Cardiac septum (tissue), 1 donor: ENCODE results near the gene ERVW-1. TPM values are rescaled to one million over a fixed set of nuclear protein-coding genes. Genes with fewer than 3 reads are reported as not detected.
"Not testable (repeated sequence)": the region's sequence is repeated elsewhere in the genome, so short reads cannot be mapped to it uniquely, and the experiment has no call there.

Source experiments
- DNase-seq: peaks from one replicate; pipeline ENCODE4 v3.0.0-alpha.2; 2020; ENCODE audit warnings: low spot score
- intact Hi-C: fragments of 100-400 bp; cut with DNase I; formaldehyde crosslinking; loops from one replicate; pipeline ENCODE4 v1.14.0; 2022
- long read RNA-seq: library from polyadenylated mRNA; unstranded; transcript quantifications from one replicate; pipeline ENCODE4 v2.0.0, GENCODE V29; 2021
- total RNA-seq: library from RNA; stranded (reverse); fragmentation: NEBNext Ultra II Directional; extraction: Animal tissue kit (Norgen Biotek cat#: 25700); gene quantifications from one replicate; pipeline ENCODE4 v1.2.1, GENCODE V29; 2021
- donor health status: DM: no; HTN: no; CAD: no.

Gene ERVW-1, protein sequence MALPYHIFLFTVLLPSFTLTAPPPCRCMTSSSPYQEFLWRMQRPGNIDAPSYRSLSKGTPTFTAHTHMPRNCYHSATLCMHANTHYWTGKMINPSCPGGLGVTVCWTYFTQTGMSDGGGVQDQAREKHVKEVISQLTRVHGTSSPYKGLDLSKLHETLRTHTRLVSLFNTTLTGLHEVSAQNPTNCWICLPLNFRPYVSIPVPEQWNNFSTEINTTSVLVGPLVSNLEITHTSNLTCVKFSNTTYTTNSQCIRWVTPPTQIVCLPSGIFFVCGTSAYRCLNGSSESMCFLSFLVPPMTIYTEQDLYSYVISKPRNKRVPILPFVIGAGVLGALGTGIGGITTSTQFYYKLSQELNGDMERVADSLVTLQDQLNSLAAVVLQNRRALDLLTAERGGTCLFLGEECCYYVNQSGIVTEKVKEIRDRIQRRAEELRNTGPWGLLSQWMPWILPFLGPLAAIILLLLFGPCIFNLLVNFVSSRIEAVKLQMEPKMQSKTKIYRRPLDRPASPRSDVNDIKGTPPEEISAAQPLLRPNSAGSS
- total RNA-seq: not detected
- long read RNA-seq: 0 reads

DNA sequence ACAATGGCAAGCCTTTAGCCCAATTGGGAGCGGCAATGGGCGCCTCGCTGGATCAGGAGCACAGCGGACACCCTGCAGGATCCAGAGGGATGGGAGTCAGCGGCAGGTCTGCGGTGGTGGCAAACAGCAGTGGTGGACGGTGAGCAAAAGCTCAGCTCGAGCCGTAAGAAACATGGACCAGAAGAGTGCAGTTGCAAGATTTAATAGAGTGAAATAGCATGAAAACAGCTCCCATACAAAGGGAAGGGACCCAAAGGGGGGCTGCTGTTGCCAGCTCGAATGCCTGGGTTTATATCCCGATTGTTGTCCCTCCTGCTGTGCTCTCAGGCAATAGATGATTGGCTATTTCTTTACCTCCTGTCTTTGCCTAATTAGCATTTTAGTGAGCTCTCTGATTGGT lies at the start of gene ERVW-1:
Gene ERVW-1, minus strand, starts transcription at position 266 of the 400 bp plus-strand sequence. CDS start 7,565 bp downstream, outside the sequence.
- DNase-seq, intact Hi-C loops: not testable (repeated sequence)

DNA sequence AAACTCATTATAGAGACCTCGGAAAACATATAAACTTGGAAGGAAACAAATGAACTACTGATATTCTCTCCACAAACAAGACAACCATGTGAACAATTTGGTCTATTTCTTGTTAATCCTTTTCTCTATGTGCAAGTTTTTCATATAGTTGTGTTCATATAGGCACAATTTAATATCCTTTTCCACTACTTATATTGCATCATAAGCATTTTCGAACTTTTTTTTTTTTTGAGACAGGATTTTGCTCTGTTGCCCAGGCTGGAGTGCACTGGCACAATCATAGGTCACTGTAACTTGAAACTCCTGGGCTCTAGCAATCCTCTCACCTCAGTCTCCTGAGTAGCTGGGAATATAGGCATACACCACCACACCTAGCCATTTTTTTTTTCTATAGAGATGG lies 45.4 kb upstream of the ERVW-1 start:
- DNase-seq: no peak
- intact Hi-C loops: no loop called here

DNA sequence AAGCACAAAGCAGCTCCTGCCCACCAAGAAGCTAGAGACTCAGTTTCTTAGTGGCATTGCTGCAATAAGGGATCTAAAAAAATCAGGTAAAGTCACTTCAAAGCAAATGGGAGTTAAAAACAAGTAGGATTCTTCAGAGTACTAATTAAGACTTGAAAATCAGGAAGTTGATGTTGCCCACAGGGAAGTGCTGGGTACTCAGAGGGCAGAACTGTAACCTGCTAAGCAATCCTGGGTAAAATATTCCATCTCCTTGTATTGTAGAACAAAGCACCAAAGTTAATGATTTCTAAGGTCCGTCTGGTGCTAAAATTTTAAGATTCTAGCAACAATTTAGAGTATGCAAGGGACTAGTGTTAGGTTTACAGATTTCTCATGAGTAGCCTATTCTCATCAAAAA lies 42.3 kb upstream of the ERVW-1 start:
- no peak for DNase-seq
- intact Hi-C loops: no loop called here

DNA sequence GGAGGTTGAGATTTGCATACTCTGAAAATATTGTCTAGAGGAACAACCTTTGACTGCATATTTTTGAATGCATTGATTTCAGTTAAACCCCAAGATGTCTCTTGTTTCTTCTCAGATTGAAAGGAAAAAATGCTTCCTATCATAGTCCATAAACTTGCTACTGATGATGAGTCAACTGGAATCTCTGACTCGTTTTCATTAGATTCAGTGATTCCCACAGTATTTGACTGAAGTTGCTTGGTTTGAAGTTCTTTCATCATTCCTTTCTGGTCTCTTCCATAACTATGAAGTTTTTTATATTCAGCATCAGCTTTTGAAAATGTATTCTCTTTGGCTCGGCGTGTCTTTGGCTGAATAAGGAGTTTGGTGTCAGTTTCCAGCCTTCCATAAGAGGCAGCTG lies 39.9 kb upstream of the ERVW-1 start:
- DNase-seq: no peak
- intact Hi-C loops: no loop called here

DNA sequence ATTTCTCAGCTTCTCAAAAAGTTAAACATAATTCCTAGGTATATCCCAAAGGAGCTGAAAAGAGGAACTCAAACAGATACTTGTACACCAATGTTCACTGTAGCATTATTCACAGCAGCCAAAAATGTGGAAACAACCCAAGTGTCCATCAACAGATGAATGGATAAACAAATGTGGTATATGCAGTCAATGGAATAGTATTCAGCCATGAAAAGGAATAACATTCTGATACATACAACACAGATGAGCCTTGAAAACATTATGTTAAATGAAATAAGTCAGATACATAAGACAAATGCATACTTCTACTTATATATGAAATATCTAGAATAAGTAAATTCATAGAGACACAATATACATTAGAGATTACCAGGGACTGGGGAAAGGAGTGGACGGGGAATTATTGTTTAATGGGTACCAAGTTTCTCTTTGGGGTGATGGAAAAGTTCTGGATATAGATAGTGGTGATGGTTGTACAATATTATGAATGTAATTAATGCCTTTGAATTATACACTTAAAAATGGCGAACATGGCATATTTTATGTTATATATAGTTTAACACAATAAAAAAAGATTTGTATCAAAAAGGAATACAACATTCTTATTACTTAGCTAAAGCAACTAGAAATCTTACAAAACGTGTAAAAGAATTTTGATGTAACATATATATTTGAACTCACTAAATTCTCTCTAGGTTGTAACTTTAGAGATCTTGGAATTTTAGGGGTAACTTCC lies 35.6 kb upstream of the ERVW-1 start:
- DNase-seq: no peak
- intact Hi-C loops: no loop called here

DNA sequence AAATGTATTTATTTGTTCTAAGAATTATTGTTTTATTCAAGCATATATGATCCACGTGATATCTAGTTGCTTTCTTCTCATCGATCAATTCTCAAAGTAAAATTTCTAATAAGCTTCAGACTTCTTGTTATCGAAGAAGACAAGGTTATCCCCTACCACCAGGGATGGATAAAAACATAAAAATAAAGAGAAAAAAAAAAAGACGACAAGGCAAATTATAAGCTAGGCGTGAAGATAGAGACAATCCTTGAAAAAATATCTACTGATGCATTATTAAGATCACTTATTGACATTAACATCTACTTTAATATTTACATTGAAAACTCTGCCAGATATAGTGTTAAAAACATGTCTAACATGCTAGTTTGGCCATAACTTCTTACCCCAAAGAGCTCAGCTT lies 31.2 kb upstream of the ERVW-1 start:
- DNase-seq: no peak
- intact Hi-C loops: no loop called here

DNA sequence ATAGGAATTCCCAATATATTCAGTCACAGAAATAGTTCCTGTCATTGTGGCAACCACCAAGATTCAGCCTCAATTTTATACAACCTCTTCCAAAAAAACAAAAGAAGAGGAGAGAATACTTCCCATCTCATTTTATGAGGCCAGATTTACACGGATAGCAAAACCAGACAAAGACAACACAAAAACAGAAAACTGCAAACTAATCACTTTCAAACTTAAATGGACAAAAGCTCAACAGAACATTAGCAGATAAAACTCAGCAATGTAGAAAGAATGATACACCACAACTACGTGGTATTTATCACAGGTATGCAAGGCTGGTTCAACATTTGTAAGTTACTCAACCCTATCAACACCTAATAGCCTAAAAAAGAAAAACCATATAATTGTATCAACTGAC lies 28.6 kb upstream of the ERVW-1 start:
- DNase-seq: no peak
- intact Hi-C loops: no loop called here

DNA sequence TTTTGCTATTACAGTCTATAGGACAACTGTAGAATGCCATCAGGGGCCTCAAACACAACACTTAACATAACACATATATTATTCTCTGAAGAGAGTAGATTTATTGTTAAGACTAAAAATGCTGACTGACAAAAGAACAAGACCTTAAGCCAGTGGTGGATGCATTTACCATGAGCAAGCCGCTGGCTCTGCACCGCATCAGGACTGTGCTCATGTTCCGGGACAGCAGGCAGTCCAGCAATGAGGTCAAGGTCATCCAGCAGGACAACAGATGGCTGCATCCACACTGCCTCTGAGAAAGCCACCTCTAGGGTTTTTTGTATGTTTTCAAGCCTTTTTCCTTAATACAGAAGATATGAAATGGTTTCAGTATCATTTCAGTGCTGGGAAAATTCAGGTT lies 26.8 kb upstream of the ERVW-1 start:
- intact Hi-C loops: no loop called here
- DNase-seq: no peak

DNA sequence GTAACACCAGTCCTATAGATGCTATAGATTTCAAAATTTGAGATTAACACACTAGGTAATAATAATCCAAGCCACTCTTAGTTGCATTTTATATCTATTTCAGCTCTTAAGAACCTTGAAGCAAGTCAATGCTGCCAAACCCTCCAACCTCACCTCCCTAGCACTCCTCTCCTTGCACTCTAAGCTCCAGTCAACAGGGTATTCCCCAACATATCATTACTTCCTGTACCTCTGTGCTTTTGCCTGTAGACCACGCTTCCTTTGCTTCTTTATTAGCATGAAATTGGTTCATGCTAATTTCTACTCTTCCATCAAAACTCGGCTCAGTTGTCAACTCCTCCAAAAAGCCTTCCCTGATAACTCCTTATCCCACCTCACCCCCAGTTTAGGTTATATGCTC lies 26.0 kb upstream of the ERVW-1 start:
- intact Hi-C loops: no loop called here
- no peak for DNase-seq

DNA sequence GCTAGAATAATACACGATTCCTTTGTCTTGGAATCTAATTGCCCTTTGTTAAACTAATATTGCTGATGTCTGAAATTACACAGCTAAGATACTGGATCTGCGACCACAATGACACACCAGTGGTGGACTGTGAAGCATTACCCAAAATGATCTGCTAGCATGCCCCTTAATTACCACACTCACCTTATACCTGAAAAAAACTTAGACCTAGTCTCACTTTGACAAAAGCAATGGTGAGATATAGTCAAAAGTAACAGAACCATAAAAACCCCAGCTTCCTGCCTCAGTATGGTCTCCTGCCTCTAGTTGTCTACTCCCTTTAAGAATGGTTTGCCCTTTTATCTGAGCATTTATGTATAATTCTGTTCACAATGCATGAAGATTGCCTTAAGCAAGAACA lies 20.8 kb upstream of the ERVW-1 start:
- no peak for DNase-seq
- intact Hi-C loops: no loop called here

DNA sequence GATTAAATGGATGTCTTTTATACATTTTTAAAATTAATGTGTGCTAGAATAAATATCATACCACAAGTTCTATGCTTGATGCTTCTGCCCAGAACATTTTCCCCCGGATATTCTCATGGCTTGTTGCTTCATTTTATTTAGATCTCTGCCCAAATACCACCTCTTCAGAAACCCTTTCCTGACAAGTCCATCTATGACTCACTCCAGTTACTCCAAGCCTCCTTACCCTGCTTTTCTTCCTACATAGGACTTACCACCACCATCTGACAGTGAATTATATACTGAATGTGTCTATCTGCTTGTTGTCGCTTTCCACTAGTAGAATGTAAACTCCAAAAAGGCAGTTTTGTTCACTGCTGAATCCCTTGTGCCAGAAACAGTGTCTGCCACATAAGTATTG lies 19.1 kb upstream of the ERVW-1 start:
- no peak for DNase-seq
- intact Hi-C loops: no loop called here

DNA sequence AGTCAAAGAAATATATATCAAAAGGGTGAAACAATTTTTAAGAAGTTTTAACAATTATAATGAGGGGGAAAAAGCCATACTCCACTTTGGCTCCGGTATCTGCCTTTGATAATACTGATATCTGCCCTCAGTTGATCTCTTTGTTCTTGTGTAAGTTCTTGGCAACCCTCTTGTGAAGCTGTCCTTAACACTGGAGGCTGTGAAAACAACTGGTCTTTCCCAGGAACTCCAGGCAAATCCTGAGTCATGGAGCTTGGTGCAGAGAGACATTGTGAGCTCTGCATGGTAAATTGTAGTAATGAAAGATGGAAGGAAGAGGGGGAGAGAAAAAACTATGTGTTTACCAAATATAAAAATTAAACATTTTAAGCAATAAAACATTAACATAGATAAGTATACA lies 11.9 kb upstream of the ERVW-1 start:
- DNase-seq: no peak
- intact Hi-C loops: no loop called here

DNA sequence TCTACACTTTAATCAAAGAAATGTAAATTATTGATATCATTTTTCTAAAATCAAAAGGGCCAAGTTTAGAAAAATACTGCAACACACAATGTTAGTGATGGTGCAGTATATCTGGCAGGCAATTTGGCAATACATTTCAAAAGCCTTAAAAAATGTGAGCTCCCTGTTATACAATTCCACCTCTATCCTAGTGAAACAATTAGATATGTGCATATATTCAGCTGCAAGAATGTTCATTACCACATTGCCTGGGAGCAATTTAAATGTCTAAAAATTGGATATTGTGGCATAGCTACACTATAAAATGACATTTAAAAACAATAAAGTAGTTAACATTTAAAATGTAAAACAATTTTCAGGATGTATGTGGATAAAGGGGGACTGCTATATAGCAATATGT lies 10.1 kb upstream of the ERVW-1 start:
- no peak for DNase-seq
- intact Hi-C loops: no loop called here

DNA sequence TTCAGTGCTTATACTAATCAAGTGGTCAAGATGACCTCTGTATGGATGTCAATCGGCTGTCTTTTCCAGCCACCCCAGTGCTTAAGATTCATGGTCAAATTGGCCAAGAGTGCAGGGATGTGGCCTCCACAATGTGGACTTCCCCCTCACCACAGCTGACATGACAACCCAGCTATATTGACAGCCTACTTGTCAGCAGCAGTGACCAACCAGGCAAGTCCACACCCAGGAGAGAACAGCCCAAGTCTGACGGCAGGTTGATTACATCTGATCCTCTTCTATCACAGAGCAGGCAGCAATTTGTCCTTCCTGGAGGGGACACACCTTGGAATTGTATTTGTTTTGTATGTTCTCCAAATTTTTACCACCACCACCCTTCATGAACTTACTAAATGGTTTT lies 8.2 kb upstream of the ERVW-1 start:
- intact Hi-C loops: no loop called here
- no peak for DNase-seq

DNA sequence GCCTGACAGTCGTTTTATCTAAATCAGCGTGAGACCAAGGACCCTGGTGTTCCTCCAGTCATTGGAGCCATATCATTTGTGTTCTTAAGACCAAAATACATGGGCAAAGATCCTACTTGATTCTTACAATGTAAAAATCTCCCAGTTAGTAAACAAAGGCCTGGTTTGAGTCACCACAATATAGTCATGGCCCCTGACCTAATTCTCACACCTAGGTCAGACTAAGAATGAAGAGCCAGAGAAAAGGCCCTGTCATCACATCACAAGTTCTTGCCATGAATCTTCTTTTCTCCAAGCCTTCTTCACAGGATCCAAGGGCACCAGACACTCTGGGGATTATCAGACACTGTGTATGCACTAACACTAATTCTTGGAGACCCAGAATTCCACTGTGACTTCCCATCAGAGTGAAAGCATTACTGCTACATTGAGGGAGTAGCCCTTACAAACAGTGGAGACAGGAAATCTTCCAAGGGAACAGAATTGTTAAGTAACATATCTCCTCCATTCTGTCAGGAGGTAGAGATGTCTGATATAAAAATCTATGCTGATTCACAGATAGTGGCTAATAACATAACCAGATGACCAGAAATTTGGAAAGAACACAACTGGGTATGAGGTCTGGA lies 7.6 kb upstream of the ERVW-1 start:
- DNase-seq: no peak
- intact Hi-C loops: no loop called here

DNA sequence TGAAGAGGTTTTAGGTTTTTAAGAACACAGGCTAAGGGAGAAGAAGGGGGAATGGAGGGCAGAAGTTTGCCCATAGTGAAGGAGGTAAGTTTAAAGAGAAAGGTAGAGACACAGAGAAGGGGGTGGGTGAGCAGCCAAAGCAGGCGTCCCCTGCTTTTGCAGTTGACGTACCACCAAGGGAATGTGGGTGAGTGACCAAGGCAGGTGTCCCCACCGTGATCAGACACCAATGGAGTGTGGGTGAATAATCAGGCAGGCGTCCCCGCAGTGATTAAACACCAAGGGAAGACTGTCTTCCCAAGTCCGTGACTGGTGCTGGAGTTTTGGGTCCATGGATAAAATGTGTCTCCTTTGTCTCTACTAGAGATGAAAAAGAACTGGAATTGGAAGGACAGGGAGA lies 6.5 kb upstream of the ERVW-1 start:
- intact Hi-C loops, DNase-seq: not testable (repeated sequence)

DNA sequence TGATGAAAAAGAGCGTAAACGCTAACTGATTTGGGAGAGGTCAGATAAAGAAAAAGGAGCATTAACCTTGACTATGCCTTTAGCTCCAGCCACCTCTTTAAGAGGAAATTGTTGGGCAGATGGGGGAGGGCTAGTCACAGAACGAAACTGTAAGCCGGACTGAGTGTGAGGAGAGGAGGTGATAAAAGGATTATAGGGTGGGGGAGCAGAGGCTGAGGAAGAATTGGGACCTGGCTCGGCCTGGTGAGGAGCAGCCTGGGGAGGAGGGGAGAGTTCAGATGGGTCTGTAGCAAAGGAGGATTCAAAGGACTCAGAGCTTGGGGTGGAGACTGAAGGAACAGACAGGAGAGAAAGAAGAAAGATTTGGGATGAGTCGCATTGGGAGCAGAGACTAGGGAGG lies 5.9 kb upstream of the ERVW-1 start:
- intact Hi-C loops, DNase-seq: not testable (repeated sequence)

DNA sequence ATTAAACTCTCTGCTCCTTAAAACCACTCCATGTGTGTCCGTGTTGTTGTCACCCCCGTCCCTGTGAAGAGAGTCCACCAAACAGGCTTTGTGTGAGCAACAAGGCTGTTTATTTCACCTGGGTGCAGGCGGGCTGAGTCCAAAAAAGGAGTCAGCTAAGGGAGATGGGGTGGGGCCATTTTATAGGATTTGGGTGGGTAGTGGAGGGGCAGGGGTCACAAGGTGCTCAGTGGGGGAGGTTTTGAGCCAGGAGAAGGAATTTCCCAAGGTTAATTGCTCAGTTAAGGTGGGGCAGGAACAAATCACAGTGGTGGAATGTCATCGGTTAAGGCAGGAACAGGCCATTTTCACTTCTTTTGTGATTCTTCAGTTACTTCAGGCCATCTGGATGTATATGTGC lies 1.4 kb upstream of the ERVW-1 start:
- intact Hi-C loops, DNase-seq: not testable (repeated sequence)

DNA sequence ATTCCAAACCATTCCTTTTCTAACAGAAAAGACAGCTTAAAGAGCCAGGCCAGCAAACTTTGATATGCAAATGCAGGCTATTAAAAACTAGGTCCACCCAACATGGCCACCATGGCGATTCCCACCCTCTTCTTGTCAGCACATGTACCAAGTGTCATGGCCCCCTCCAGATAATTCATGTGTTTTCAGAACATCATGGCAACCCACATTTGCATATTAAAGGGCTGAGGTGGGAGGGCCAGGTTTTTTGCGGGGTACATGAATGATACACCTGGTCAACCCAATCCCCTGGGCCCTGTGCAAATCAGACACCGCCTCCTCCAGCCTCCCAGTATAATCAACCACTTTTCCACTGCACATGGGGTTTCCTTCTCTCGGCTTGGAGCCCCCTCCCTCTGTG lies 965 bp upstream of the ERVW-1 start:
- intact Hi-C loops: no loop called here
- no peak for DNase-seq

DNA sequence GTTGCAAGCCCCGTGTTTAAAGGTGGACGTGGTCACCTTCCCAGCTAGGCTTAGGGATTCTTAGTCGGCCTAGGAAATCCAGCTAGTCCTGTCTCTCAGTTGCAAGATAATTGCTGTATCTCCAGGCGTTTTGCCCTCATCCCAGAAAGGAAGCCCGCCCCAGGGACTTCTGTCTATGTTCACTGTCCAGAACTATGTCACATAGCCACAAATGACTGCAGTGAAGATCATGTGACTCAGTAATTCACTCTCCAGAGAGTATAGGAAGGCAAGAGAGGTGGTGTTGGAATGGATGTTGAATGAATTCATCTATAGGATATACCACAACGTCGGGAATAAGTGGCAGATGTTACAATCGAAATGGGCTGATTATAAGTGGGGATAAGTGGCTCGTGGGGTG lies 349 bp upstream of the ERVW-1 start:
- DNase-seq: no peak
- intact Hi-C loops: no loop called here
